Body of pancreas (tissue), 4 donors: Measurements from ENCODE around the gene KDM4B. TPM values are rescaled to one million over a fixed set of nuclear protein-coding genes. Genes with fewer than 3 reads are reported as not detected.

ENCODE experiments used
- ATAC-seq: fragments of 150-250 bp; one replicate; pipeline ENCODE4 v1.9.1; 2016
- DNase-seq, 4 donors: peaks; one replicate each; pipeline ENCODE4 v3.0.0-alpha.2; 2019
- H3K27ac ChIP-seq, 4 donors: fragments of 200-600 bp; sonication (generic); 1 replicate in 3 of 4; 2 replicates in 1 of 4; pipeline versions ENCODE4 v1.5.1 to v1.6.1; 2016 to 2019; ENCODE audit warnings: mild to moderate bottlenecking in 1 of 4, mixed read lengths in 1 of 4, moderate library complexity in 1 of 4
- H3K27me3 ChIP-seq, 2 donors: fragments of 200-600 bp; sonication (generic); one replicate each; pipeline ENCODE4 v1.6.0; 2016; ENCODE audit warnings: mild to moderate bottlenecking in 1 of 2
- H3K36me3 ChIP-seq, 2 donors: fragments of 200-600 bp; sonication (generic); replicated peaks in 1 of 2; 2 replicates each; pipeline ENCODE4 v1.5.1; 2016; ENCODE audit warnings: low read depth in 2 of 2; ENCODE audit not compliant: insufficient read depth in 1 of 2
- H3K4me1 ChIP-seq: fragments of 200-600 bp; sonication (generic); one replicate; pipeline ENCODE4 v1.6.0; 2016
- H3K4me3 ChIP-seq, 2 donors: fragments of 200-600 bp; sonication (generic); 1 replicate in 1 of 2; 2 replicates in 1 of 2; pipeline ENCODE4 v1.5.1; 2016 to 2019
- H3K9me3 ChIP-seq, 3 donors: fragments of 200-600 bp; sonication (generic); 1 replicate in 2 of 3; 2 replicates in 1 of 3; pipeline ENCODE4 v1.5.1; 2016
- CTCF ChIP-seq, 7 experiments: fragments of 450-650 bp in 4 of 7; fragments of 200-600 bp in 3 of 7; sonication (generic) in 3 of 7; IDR thresholded peaks; one replicate each; pipeline ENCODE4 v1.5.1; 2016 to 2019; ENCODE audit warnings: antibody characterized with exemption in 7 of 7
- POLR2A ChIP-seq, 3 donors: fragments of 450-650 bp; IDR thresholded peaks; one replicate each; pipeline ENCODE4 v1.6.1; 2016; ENCODE audit warnings: antibody characterized with exemption in 3 of 3, mild to moderate bottlenecking in 2 of 3
- WGBS, 2 donors: methylation state at CpG; one replicate each; pipeline ENCODE4 v1.1.5; 2017; 5-methylcytosine and 5-hydroxymethylcytosine counted together
- intact Hi-C: fragments of 100-400 bp; cut with DNase I; formaldehyde crosslinking; loops from one replicate; pipeline ENCODE4 v1.15.1; 2023
- total RNA-seq, 2 donors: library from RNA; depleted of rRNA; stranded (reverse); fragments of >200 nt; gene quantifications; one replicate each; pipeline ENCODE4 v1.1.0, GENCODE V29; 2016

Gene KDM4B
- total RNA-seq, 2 donors from 2014 or later: 18.9 to 35.3 TPM

- 85 to 100% methylated on average over 1 to 17 of the region's 29 CpGs for WGBS, 2 donors
- intact Hi-C loops: no loop called here
- TF ChIP-seq CTCF (IDR thresholded peaks at IDR 0.05): peak in 6 of 7 experiments; percentile 13 to 44 (median 34)
- no peak for TF ChIP-seq POLR2A (IDR thresholded peaks at IDR 0.05)
- Histone ChIP-seq H3K36me3 (peaks cover 0 to 19% of the 10 kb centered on the region in 2 donors), H3K4me1 (no peaks in the 10 kb centered on the region), H3K4me3 (no peak overlapping the region), H3K27ac (no peak overlapping the region), H3K27me3 (no peaks in the 10 kb centered on the region), H3K9me3 (no peaks in the 10 kb centered on the region)
- ATAC-seq (no peak), DNase-seq (peak in 3 of 4 donors; percentile 36 to 48 (median 44))
These were observed 168.7 kb downstream of the KDM4B start for GRCh38 chr19:5137571-5138124.

- peaks cover 0 to 19% of the 10 kb centered on the region in 2 donors for H3K36me3 ChIP-seq
- peak in 2 of 4 donors; percentile 32 to 63 for DNase-seq
- intact Hi-C loops: no loop called here
These were observed 170.0 kb downstream of the KDM4B start for GRCh38 chr19:5138606-5139582.

GRCh38 chr19:5139583-5140325, 170.8 kb downstream of the KDM4B start:
- TF ChIP-seq POLR2A (IDR thresholded peaks at IDR 0.05) (no peak), CTCF (IDR thresholded peaks at IDR 0.05) (no peak)
- Histone ChIP-seq H3K4me3 (no peak overlapping the region), H3K27ac (no peak overlapping the region), H3K36me3 (peaks cover 0 to 19% of the 10 kb centered on the region in 2 donors), H3K4me1 (no peaks in the 10 kb centered on the region), H3K9me3 (no peaks in the 10 kb centered on the region), H3K27me3 (no peaks in the 10 kb centered on the region)
- ATAC-seq (no peak), DNase-seq (no peak)
- intact Hi-C loops: no loop called here
- WGBS, 2 donors: 91 to 94% methylated on average over 6 to 20 of the region's 21 CpGs

More at GRCh38 chr19:5138606-5139582, 170.0 kb downstream of the KDM4B start:
- TF ChIP-seq CTCF (IDR thresholded peaks at IDR 0.05) (no peak), POLR2A (IDR thresholded peaks at IDR 0.05) (no peak)
- Histone ChIP-seq H3K27me3 (no peaks in the 10 kb centered on the region), H3K4me1 (no peaks in the 10 kb centered on the region), H3K4me3 (no peak overlapping the region), H3K9me3 (no peaks in the 10 kb centered on the region), H3K27ac (no peak overlapping the region)
- 71 to 90% methylated on average over 26 to 30 of the region's 30 CpGs for WGBS, 2 donors
- ATAC-seq: no peak

- ATAC-seq (no peak), DNase-seq (peak in 3 of 4 donors; percentile 24 to 85 (median 41))
- H3K9me3 ChIP-seq: no peaks in the 10 kb centered on the region
- no peaks in the 10 kb centered on the region for H3K4me1 ChIP-seq
- WGBS, 2 donors: 73 to 91% methylated on average over 24 to 37 of the region's 37 CpGs
- H3K36me3 ChIP-seq: peaks cover 0 to 19% of the 10 kb centered on the region in 2 donors
- intact Hi-C loops: no loop called here
- H3K4me3 ChIP-seq: no peak overlapping the region
- no peaks in the 10 kb centered on the region for H3K27me3 ChIP-seq
- TF ChIP-seq CTCF (IDR thresholded peaks at IDR 0.05) (peak in 1 of 7 experiments; percentile 12), POLR2A (IDR thresholded peaks at IDR 0.05) (no peak)
- peak overlapping the region in 1 of 4 donors; percentile 40 for H3K27ac ChIP-seq
These were observed 172.4 kb downstream of the KDM4B start for GRCh38 chr19:5141129-5141849.
